H1 (cell line): Measurements from ENCODE around the gene PIGL. TPM values are rescaled to one million over a fixed set of nuclear protein-coding genes. Genes with fewer than 3 reads are reported as not detected.

Source experiments
- CTCF ChIA-PET: fragments of 300-600 bp; sonication (Branson Sonifier 250); formaldehyde crosslinking; loops from one replicate; lab custom pipeline; 2021; ENCODE audit not compliant: partially characterized antibody; lab: Charles Lee
- POLR2A ChIA-PET: fragments of 300-600 bp; sonication (Branson Sonifier 250); formaldehyde crosslinking; loops from one replicate; lab custom pipeline; 2021; ENCODE audit warnings: inconsistent platforms; ENCODE audit not compliant: partially characterized antibody; lab: Charles Lee
- DNase-seq, 2 experiments: peaks; one replicate each; pipeline versions ENCODE4 v3.0.0 to v3.0.0-alpha.2; 2010 to 2022; ENCODE audit warnings: low spot score in 2 of 2, low read depth in 1 of 2, mixed read lengths in 1 of 2
- FAIRE-seq: peaks from 2 replicates; lab custom pipeline; 2011; peaks lifted over from hg19 to GRCh38; lab: Jason Lieb, UNC
- H2AFZ ChIP-seq: 2 replicates; pipeline ENCODE4 v1.8.1; 2012; ENCODE audit warnings: low read length, inconsistent platforms
- H2AK5ac ChIP-seq: 2 replicates; pipeline ENCODE4 v1.6.1; 2013; ENCODE audit warnings: low read depth, low read length
- H2BK120ac ChIP-seq: replicated peaks from 2 replicates; pipeline ENCODE3; 2013; ENCODE audit warnings: low read depth, low read length, inconsistent platforms
- H2BK12ac ChIP-seq: 2 replicates; pipeline ENCODE4 v1.6.1; 2013; ENCODE audit warnings: low read depth, low read length
- H2BK15ac ChIP-seq: 2 replicates; pipeline ENCODE4 v1.6.1; 2013; ENCODE audit warnings: low read length
- H2BK20ac ChIP-seq: 2 replicates; pipeline ENCODE4 v1.6.1; 2013; ENCODE audit warnings: low read length
- H2BK5ac ChIP-seq: 2 replicates; pipeline ENCODE4 v1.6.1; 2013; ENCODE audit warnings: low read depth, low read length
- H3K14ac ChIP-seq: 2 replicates; pipeline ENCODE4 v1.6.1; 2013; ENCODE audit warnings: inconsistent platforms; ENCODE audit not compliant: insufficient read length
- H3K18ac ChIP-seq: 2 replicates; pipeline ENCODE4 v1.6.1; 2013; ENCODE audit warnings: low read length; ENCODE audit errors: extremely low read depth
- H3K23ac ChIP-seq: 2 replicates; pipeline ENCODE4 v1.6.1; 2013; ENCODE audit warnings: inconsistent platforms; ENCODE audit not compliant: insufficient read length
- H3K23me2 ChIP-seq: 2 replicates; pipeline ENCODE4 v1.6.1; 2013; ENCODE audit warnings: low read depth, low read length
- H3K27ac ChIP-seq: 2 replicates; pipeline ENCODE4 v1.6.1; 2011; ENCODE audit warnings: low read depth, low read length, inconsistent platforms
- H3K27me3 ChIP-seq, 4 experiments: replicated peaks in 1 of 4; 1 replicate in 1 of 4; 2 replicates in 3 of 4; pipeline versions ENCODE4 v1.6.1 to v1.8.1; 2011 to 2013; ENCODE audit warnings: low read length in 3 of 4, mild to moderate bottlenecking in 3 of 4, inconsistent platforms in 2 of 4, mixed read lengths in 2 of 4, moderate library complexity in 1 of 4; ENCODE audit not compliant: control insufficient read depth in 3 of 4, insufficient read depth in 3 of 4; ENCODE audit errors: extremely low read depth in 1 of 4
- H3K36me3 ChIP-seq, 4 experiments: 2 replicates each; pipeline versions ENCODE4 v1.6.1 to v1.8.1; 2011 to 2013; ENCODE audit warnings: mild to moderate bottlenecking in 4 of 4, low read length in 3 of 4, moderate library complexity in 2 of 4, control low read depth in 1 of 4, inconsistent platforms in 1 of 4; ENCODE audit not compliant: insufficient read depth in 4 of 4, control insufficient read depth in 2 of 4
- H3K4ac ChIP-seq: replicated peaks from 2 replicates; pipeline ENCODE3; 2013; ENCODE audit warnings: low read length, low read depth, mixed read lengths, inconsistent platforms; ENCODE audit not compliant: insufficient read length
- H3K4me1 ChIP-seq, 4 experiments: replicated peaks in 1 of 4; 1 replicate in 1 of 4; 2 replicates in 3 of 4; pipeline versions ENCODE4 v1.6.1 to v1.8.1; 2011 to 2013; ENCODE audit warnings: low read length in 3 of 4, inconsistent platforms in 2 of 4, mixed read lengths in 1 of 4; ENCODE audit not compliant: insufficient read depth in 4 of 4, control insufficient read depth in 3 of 4
- H3K4me2 ChIP-seq, 2 experiments: 2 replicates each; pipeline versions ENCODE4 v1.6.1 to v1.8.1; 2011 to 2013; ENCODE audit warnings: low read depth in 2 of 2, low read length in 2 of 2, control low read depth in 1 of 2, inconsistent platforms in 1 of 2, mild to moderate bottlenecking in 1 of 2; ENCODE audit not compliant: insufficient read depth in 1 of 2
- H3K4me3 ChIP-seq, 4 experiments: fragments of 200-600, 300-600 bp in 1 of 4; sonication (generic), shearing (Covaris generic), sonication (Bioruptor Twin) in 1 of 4; 2 replicates each; pipeline versions ENCODE4 v1.5.1 to v1.8.1; 2011 to 2016; ENCODE audit warnings: low read length in 4 of 4, low read depth in 3 of 4, control low read depth in 2 of 4, inconsistent platforms in 2 of 4, mild to moderate bottlenecking in 2 of 4, mixed read lengths in 1 of 4, moderate library complexity in 1 of 4; ENCODE audit not compliant: insufficient read depth in 2 of 4; ENCODE audit errors: extremely low read depth in 1 of 4
- H3K56ac ChIP-seq: replicated peaks from 2 replicates; pipeline ENCODE3; 2013; ENCODE audit warnings: low read depth, mild to moderate bottlenecking, mixed read lengths, low read length, inconsistent platforms; ENCODE audit not compliant: insufficient read length
- H3K79me1 ChIP-seq: 2 replicates; pipeline ENCODE4 v1.6.1; 2013; ENCODE audit warnings: low read depth, low read length, control low read depth
- H3K79me2 ChIP-seq, 2 experiments: 2 replicates each; pipeline versions ENCODE4 v1.6.1 to v1.8.1; 2012 to 2013; ENCODE audit warnings: low read length in 2 of 2, mild to moderate bottlenecking in 2 of 2, inconsistent platforms in 1 of 2; ENCODE audit not compliant: insufficient read depth in 2 of 2, control insufficient read depth in 1 of 2
- H3K9ac ChIP-seq, 4 experiments: replicated peaks in 1 of 4; 1 replicate in 1 of 4; 2 replicates in 3 of 4; pipeline versions ENCODE4 v1.6.1 to v1.8.1; 2011 to 2013; ENCODE audit warnings: low read depth in 3 of 4, low read length in 3 of 4, control low read depth in 2 of 4, mild to moderate bottlenecking in 2 of 4, moderate library complexity in 2 of 4, inconsistent platforms in 1 of 4; ENCODE audit errors: extremely low read depth in 1 of 4
- H3K9me3 ChIP-seq, 2 experiments: 2 replicates each; pipeline versions ENCODE4 v1.6.1 to v1.8.1; 2012 to 2013; ENCODE audit warnings: mild to moderate bottlenecking in 2 of 2, moderate library complexity in 2 of 2, control low read depth in 1 of 2, inconsistent platforms in 1 of 2, low read depth in 1 of 2, low read length in 1 of 2, mixed read lengths in 1 of 2; ENCODE audit not compliant: insufficient read depth in 2 of 2
- H4K20me1 ChIP-seq, 2 experiments: replicated peaks in 1 of 2; 2 replicates each; pipeline versions ENCODE3 to v1.8.1; 2011 to 2013; ENCODE audit warnings: inconsistent platforms in 2 of 2, low read length in 2 of 2, mild to moderate bottlenecking in 1 of 2; ENCODE audit not compliant: insufficient read depth in 2 of 2, control insufficient read depth in 1 of 2
- H4K5ac ChIP-seq: 2 replicates; pipeline ENCODE4 v1.6.1; 2013; ENCODE audit warnings: low read length, low read depth, mixed read lengths, inconsistent platforms; ENCODE audit not compliant: insufficient read length
- H4K8ac ChIP-seq: 2 replicates; pipeline ENCODE4 v1.8.0; 2013; ENCODE audit warnings: mild to moderate bottlenecking, moderate library complexity, low read length, inconsistent platforms; ENCODE audit not compliant: insufficient read depth; ENCODE audit errors: extremely low read depth
- H4K91ac ChIP-seq: replicated peaks from 2 replicates; pipeline ENCODE3; 2013; ENCODE audit warnings: low read length, mixed read lengths, inconsistent platforms; ENCODE audit not compliant: insufficient read length
- ASH2L ChIP-seq: fragments of 200-600, 300-600 bp; sonication (generic); IDR thresholded peaks from one replicate; pipeline ENCODE4 v1.7.1; 2017; ENCODE audit warnings: low read length
- ATF2 ChIP-seq: IDR thresholded peaks from 2 replicates; pipeline ENCODE4 v1.6.1; 2012; ENCODE audit warnings: low read length, inconsistent platforms
- CEBPB ChIP-seq: IDR thresholded peaks from 2 replicates; pipeline ENCODE4 v1.6.1; 2012; ENCODE audit warnings: low read depth, low read length
- E2F6 ChIP-seq: IDR thresholded peaks from 2 replicates; pipeline ENCODE4 v1.6.1; 2012; ENCODE audit warnings: inconsistent platforms
- EGR1 ChIP-seq: IDR thresholded peaks from 2 replicates; pipeline ENCODE4 v1.6.1; 2011; ENCODE audit warnings: low read depth, low read length, borderline replicate concordance
- HDAC2 ChIP-seq, 2 experiments: fragments of 300-600 bp in 1 of 2; sonication (generic) in 1 of 2; IDR thresholded peaks; 2 replicates each; pipeline ENCODE4 v1.6.1; 2011 to 2012; ENCODE audit warnings: low read depth in 2 of 2, low read length in 2 of 2, mild to moderate bottlenecking in 2 of 2, moderate library complexity in 2 of 2, borderline replicate concordance in 1 of 2, inconsistent platforms in 1 of 2
- NRF1 ChIP-seq: IDR thresholded peaks from 2 replicates; pipeline ENCODE4 v1.6.1; 2011; ENCODE audit warnings: mild to moderate bottlenecking, low read depth, low read length, improper control_type of control experiment
- SP2 ChIP-seq: IDR thresholded peaks from 2 replicates; pipeline ENCODE4 v1.6.1; 2012; ENCODE audit warnings: mild to moderate bottlenecking, low read length, inconsistent platforms
- SRF ChIP-seq: IDR thresholded peaks from 2 replicates; pipeline ENCODE4 v1.6.1; 2011; ENCODE audit warnings: mild to moderate bottlenecking, low read depth, low read length, moderate library complexity
- WGBS, 2 experiments: shearing (Covaris generic) in 1 of 2; methylation state at CpG; one replicate each; pipeline versions ENCODE4 v1.1.6 to v1.1.7; 2013 to 2015; ENCODE audit warnings: low lambda C conversion rate in 2 of 2, mixed read lengths in 2 of 2, inconsistent platforms in 1 of 2, low coverage in 1 of 2, missing lambda C conversion rate in 1 of 2; ENCODE audit not compliant: insufficient replicate concordance in 2 of 2, insufficient coverage in 1 of 2, insufficient read length in 1 of 2; ENCODE audit errors: extremely low coverage in 1 of 2, missing lambda C conversion rate in 1 of 2; 5-methylcytosine and 5-hydroxymethylcytosine counted together
- polyA plus RNA-seq, 7 experiments: library from polyadenylated mRNA; depleted of rRNA in 3 of 7; stranded (reverse) in 5 of 7; unstranded in 2 of 7; fragments of >200 nt in 5 of 7; fragments of 200-250 nt in 2 of 7; gene quantifications; 1 replicate in 5 of 7; 2 replicates in 1 of 7; 4 replicates in 1 of 7; pipeline versions ENCODE4 v1.2.1 to v1.2.3, GENCODE V29; 2011 to 2013; ENCODE audit warnings: missing spikeins in 2 of 7, mixed read lengths in 2 of 7
- total RNA-seq: library from RNA; stranded (reverse); fragmentation: NEBNext Ultra II Directional; extraction: Animal tissue kit (Norgen Biotek cat#: 25700); gene quantifications from 2 replicates; pipeline ENCODE4 v1.2.1, GENCODE V29; 2021

PIGL gene
- total and polyA plus RNA-seq, 2 of the 8 experiments (the other 6 are each of a cell fraction or from before 2014, with no cell fraction given) = 28.4 to 30.8 TPM

GRCh38 chr17:16267174-16267573 lies 50.2 kb downstream of the PIGL start:
- H2BK15ac ChIP-seq = no peak overlapping the region
- H3K4ac ChIP-seq = no peak overlapping the region
- H3K27ac ChIP-seq = no peak overlapping the region
- no peaks in the 10 kb centered on the region for H3K9me3 ChIP-seq
- H3K79me2 ChIP-seq = no peaks in the 10 kb centered on the region
- 89% methylated on average over 6 of the region's 6 CpGs; no CpG with 5 or more reads in 1 of the 2 experiments for WGBS, 2 experiments
- no peak for FAIRE-seq
- H2BK120ac ChIP-seq = no peak overlapping the region
- no peaks in the 10 kb centered on the region for H3K27me3 ChIP-seq
- H3K4me3 ChIP-seq = no peak overlapping the region
- H4K91ac ChIP-seq = no peak overlapping the region
- POLR2A ChIA-PET = no interaction called here
- TF ChIP-seq NRF1 = no peak
- no peak for TF ChIP-seq HDAC2 (IDR thresholded peaks at IDR 0.05; ENCODE audit: borderline replicate concordance in 1 of 2, low read depth in 2 of 2, low read length in 2 of 2)
- TF ChIP-seq SP2 = no peak
- TF ChIP-seq ASH2L = no peak
- TF ChIP-seq E2F6 = no peak
- no peak for TF ChIP-seq CEBPB
- TF ChIP-seq ATF2 = no peak
- TF ChIP-seq SRF = no peak
- no peak for TF ChIP-seq EGR1
- no peaks in the 10 kb centered on the region for H4K20me1 ChIP-seq
- DNase-seq = no peak
- no peak overlapping the region for H2AK5ac ChIP-seq
- no peak overlapping the region for H3K4me2 ChIP-seq
- no peak overlapping the region for H2BK20ac ChIP-seq
- H4K5ac ChIP-seq = no peak overlapping the region
- no peak overlapping the region for H3K14ac ChIP-seq
- H3K18ac ChIP-seq = no peak overlapping the region
- no peaks in the 10 kb centered on the region for H3K4me1 ChIP-seq
- H3K9ac ChIP-seq = no peak overlapping the region
- H3K23ac ChIP-seq = no peak overlapping the region
- no peaks in the 10 kb centered on the region for H3K79me1 ChIP-seq
- H3K36me3 ChIP-seq = no peaks in the 10 kb centered on the region
- no peak overlapping the region for H4K8ac ChIP-seq
- no peak overlapping the region for H2BK12ac ChIP-seq
- no peak overlapping the region for H2BK5ac ChIP-seq
- H3K23me2 ChIP-seq = no peaks in the 10 kb centered on the region
- no peak overlapping the region for H3K56ac ChIP-seq
- CTCF ChIA-PET = interaction anchor here (0.7 kb wide), 1 partner anchor 28 kb away, joined by 3 read pairs; no protein-coding TSS in a partner anchor
- H2AFZ ChIP-seq = no peak overlapping the region
